Measurements from ENCODE around the gene USO1. TPM values are rescaled to one million over a fixed set of nuclear protein-coding genes. Genes with fewer than 3 reads are reported as not detected.

USO1 gene
- total and polyA plus RNA-seq, 2 of the 13 experiments (the other 11 are each of a cell fraction or from before 2014, with no cell fraction given) = 52.2 to 87.7 TPM

GRCh38 chr4:75724867-75725724, 719 bp downstream of the USO1 start (continued):
- TF ChIP-seq TEF (CRISPR knock-in tag; IDR thresholded peaks at IDR 0.05) (no peak), KDM1A (CRISPR knock-in tag; IDR thresholded peaks at IDR 0.05) (no peak), ATF5 (CRISPR knock-in tag; IDR thresholded peaks at IDR 0.05; ENCODE audit: low read depth) (no peak), ZFP36L1 (CRISPR knock-in tag; IDR thresholded peaks at IDR 0.05) (peak; percentile 21; the same call in 1 of the 2 replicates), SMAD9 (CRISPR knock-in tag; IDR thresholded peaks at IDR 0.05) (no peak), BRCA1 (CRISPR knock-in tag; IDR thresholded peaks at IDR 0.05) (no peak), HNRNPH1 (optimal IDR thresholded peaks at IDR 0.05; ENCODE audit: low read depth, low read length) (peak; percentile 53), SOX5 (CRISPR knock-in tag; IDR thresholded peaks at IDR 0.05; ENCODE audit: borderline replicate concordance) (no peak), ZMYM4 (CRISPR knock-in tag; IDR thresholded peaks at IDR 0.05) (no peak), RCOR2 (CRISPR knock-in tag; IDR thresholded peaks at IDR 0.05) (no peak), NCOA2 (CRISPR knock-in tag; IDR thresholded peaks at IDR 0.05) (peak; percentile 47; the same call in 1 of the 2 replicates), MTF1 (CRISPR knock-in tag; IDR thresholded peaks at IDR 0.05) (no peak; the same call in 1 of the 2 replicates), REXO4 (CRISPR knock-in tag; IDR thresholded peaks at IDR 0.05; ENCODE audit: borderline replicate concordance) (0 out of 2 replicates have a peak, but pooled peaks have one; percentile 56), BHLHE40 (IDR thresholded peaks at IDR 0.05; ENCODE audit: low read length) (no peak), RFXANK (CRISPR knock-in tag; IDR thresholded peaks at IDR 0.05) (no peak), GTF3A (CRISPR knock-in tag; conservative IDR thresholded peaks at IDR 0.05) (no peak), POLR2AphosphoS2 (IDR thresholded peaks at IDR 0.05; ENCODE audit: low read depth, low read length) (no peak), SSRP1 (CRISPR knock-in tag; IDR thresholded peaks at IDR 0.05) (no peak)
- TF ChIP-seq, protein P1, sequence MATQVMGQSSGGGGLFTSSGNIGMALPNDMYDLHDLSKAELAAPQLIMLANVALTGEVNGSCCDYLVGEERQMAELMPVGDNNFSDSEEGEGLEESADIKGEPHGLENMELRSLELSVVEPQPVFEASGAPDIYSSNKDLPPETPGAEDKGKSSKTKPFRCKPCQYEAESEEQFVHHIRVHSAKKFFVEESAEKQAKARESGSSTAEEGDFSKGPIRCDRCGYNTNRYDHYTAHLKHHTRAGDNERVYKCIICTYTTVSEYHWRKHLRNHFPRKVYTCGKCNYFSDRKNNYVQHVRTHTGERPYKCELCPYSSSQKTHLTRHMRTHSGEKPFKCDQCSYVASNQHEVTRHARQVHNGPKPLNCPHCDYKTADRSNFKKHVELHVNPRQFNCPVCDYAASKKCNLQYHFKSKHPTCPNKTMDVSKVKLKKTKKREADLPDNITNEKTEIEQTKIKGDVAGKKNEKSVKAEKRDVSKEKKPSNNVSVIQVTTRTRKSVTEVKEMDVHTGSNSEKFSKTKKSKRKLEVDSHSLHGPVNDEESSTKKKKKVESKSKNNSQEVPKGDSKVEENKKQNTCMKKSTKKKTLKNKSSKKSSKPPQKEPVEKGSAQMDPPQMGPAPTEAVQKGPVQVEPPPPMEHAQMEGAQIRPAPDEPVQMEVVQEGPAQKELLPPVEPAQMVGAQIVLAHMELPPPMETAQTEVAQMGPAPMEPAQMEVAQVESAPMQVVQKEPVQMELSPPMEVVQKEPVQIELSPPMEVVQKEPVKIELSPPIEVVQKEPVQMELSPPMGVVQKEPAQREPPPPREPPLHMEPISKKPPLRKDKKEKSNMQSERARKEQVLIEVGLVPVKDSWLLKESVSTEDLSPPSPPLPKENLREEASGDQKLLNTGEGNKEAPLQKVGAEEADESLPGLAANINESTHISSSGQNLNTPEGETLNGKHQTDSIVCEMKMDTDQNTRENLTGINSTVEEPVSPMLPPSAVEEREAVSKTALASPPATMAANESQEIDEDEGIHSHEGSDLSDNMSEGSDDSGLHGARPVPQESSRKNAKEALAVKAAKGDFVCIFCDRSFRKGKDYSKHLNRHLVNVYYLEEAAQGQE (IDR thresholded peaks at IDR 0.05; ENCODE audit: borderline replicate concordance in 1 of 2, low read depth in 1 of 2, low read length in 2 of 2) = no peak
- TF ChIP-seq, protein P2, sequence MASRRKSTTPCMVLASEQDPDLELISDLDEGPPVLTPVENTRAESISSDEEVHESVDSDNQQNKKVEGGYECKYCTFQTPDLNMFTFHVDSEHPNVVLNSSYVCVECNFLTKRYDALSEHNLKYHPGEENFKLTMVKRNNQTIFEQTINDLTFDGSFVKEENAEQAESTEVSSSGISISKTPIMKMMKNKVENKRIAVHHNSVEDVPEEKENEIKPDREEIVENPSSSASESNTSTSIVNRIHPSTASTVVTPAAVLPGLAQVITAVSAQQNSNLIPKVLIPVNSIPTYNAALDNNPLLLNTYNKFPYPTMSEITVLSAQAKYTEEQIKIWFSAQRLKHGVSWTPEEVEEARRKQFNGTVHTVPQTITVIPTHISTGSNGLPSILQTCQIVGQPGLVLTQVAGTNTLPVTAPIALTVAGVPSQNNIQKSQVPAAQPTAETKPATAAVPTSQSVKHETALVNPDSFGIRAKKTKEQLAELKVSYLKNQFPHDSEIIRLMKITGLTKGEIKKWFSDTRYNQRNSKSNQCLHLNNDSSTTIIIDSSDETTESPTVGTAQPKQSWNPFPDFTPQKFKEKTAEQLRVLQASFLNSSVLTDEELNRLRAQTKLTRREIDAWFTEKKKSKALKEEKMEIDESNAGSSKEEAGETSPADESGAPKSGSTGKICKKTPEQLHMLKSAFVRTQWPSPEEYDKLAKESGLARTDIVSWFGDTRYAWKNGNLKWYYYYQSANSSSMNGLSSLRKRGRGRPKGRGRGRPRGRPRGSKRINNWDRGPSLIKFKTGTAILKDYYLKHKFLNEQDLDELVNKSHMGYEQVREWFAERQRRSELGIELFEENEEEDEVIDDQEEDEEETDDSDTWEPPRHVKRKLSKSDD (CRISPR knock-in tag; IDR thresholded peaks at IDR 0.05; ENCODE audit: low read depth) = no peak
- TF ChIP-seq, protein P3, sequence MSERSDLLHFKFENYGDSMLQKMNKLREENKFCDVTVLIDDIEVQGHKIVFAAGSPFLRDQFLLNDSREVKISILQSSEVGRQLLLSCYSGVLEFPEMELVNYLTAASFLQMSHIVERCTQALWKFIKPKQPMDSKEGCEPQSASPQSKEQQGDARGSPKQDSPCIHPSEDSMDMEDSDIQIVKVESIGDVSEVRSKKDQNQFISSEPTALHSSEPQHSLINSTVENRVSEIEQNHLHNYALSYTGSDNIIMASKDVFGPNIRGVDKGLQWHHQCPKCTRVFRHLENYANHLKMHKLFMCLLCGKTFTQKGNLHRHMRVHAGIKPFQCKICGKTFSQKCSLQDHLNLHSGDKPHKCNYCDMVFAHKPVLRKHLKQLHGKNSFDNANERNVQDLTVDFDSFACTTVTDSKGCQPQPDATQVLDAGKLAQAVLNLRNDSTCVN (CRISPR knock-in tag; IDR thresholded peaks at IDR 0.05; ENCODE audit: borderline replicate concordance) = no peak
